ENCODE data around the gene ZSWIM6.

DNA sequence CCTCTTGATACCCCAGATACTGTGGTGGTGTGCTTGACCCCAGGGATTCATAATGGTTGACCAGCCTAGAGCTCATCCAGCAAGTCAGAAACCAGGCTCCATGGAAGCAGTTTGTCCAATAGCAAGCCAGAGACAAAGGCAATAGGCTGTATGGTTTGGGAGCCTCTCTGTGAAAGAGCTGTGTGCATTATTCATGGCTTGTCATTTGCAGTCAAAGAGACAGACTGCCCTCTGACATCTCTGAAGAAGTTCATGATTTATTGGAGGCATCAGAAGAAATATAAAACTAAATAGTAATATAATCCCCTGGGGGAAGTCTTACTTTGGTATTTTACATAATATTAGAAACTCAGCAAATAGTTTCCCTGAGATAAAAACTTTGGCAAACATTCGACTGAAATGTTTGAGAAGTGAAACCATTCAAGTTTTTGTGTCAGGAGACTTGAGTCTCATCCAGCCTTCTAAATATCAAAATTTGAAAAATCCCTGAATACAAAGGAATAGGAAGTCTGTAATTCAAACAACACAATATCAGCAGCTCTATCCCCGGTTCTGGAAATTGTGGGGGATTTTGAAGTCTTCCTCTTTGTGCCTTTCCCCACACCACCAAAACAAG, 250.3 kb downstream of the ZSWIM6 start:
- TF ChIP-seq POLR2AphosphoS5 (IDR thresholded peaks at IDR 0.05; ENCODE audit: low read depth), result no peak
- TF ChIP-seq, protein P1, sequence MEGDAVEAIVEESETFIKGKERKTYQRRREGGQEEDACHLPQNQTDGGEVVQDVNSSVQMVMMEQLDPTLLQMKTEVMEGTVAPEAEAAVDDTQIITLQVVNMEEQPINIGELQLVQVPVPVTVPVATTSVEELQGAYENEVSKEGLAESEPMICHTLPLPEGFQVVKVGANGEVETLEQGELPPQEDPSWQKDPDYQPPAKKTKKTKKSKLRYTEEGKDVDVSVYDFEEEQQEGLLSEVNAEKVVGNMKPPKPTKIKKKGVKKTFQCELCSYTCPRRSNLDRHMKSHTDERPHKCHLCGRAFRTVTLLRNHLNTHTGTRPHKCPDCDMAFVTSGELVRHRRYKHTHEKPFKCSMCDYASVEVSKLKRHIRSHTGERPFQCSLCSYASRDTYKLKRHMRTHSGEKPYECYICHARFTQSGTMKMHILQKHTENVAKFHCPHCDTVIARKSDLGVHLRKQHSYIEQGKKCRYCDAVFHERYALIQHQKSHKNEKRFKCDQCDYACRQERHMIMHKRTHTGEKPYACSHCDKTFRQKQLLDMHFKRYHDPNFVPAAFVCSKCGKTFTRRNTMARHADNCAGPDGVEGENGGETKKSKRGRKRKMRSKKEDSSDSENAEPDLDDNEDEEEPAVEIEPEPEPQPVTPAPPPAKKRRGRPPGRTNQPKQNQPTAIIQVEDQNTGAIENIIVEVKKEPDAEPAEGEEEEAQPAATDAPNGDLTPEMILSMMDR (conservative IDR thresholded peaks at IDR 0.05; ENCODE audit: low read depth in 2 of 2), result no peak
- TF ChIP-seq, protein P2, sequence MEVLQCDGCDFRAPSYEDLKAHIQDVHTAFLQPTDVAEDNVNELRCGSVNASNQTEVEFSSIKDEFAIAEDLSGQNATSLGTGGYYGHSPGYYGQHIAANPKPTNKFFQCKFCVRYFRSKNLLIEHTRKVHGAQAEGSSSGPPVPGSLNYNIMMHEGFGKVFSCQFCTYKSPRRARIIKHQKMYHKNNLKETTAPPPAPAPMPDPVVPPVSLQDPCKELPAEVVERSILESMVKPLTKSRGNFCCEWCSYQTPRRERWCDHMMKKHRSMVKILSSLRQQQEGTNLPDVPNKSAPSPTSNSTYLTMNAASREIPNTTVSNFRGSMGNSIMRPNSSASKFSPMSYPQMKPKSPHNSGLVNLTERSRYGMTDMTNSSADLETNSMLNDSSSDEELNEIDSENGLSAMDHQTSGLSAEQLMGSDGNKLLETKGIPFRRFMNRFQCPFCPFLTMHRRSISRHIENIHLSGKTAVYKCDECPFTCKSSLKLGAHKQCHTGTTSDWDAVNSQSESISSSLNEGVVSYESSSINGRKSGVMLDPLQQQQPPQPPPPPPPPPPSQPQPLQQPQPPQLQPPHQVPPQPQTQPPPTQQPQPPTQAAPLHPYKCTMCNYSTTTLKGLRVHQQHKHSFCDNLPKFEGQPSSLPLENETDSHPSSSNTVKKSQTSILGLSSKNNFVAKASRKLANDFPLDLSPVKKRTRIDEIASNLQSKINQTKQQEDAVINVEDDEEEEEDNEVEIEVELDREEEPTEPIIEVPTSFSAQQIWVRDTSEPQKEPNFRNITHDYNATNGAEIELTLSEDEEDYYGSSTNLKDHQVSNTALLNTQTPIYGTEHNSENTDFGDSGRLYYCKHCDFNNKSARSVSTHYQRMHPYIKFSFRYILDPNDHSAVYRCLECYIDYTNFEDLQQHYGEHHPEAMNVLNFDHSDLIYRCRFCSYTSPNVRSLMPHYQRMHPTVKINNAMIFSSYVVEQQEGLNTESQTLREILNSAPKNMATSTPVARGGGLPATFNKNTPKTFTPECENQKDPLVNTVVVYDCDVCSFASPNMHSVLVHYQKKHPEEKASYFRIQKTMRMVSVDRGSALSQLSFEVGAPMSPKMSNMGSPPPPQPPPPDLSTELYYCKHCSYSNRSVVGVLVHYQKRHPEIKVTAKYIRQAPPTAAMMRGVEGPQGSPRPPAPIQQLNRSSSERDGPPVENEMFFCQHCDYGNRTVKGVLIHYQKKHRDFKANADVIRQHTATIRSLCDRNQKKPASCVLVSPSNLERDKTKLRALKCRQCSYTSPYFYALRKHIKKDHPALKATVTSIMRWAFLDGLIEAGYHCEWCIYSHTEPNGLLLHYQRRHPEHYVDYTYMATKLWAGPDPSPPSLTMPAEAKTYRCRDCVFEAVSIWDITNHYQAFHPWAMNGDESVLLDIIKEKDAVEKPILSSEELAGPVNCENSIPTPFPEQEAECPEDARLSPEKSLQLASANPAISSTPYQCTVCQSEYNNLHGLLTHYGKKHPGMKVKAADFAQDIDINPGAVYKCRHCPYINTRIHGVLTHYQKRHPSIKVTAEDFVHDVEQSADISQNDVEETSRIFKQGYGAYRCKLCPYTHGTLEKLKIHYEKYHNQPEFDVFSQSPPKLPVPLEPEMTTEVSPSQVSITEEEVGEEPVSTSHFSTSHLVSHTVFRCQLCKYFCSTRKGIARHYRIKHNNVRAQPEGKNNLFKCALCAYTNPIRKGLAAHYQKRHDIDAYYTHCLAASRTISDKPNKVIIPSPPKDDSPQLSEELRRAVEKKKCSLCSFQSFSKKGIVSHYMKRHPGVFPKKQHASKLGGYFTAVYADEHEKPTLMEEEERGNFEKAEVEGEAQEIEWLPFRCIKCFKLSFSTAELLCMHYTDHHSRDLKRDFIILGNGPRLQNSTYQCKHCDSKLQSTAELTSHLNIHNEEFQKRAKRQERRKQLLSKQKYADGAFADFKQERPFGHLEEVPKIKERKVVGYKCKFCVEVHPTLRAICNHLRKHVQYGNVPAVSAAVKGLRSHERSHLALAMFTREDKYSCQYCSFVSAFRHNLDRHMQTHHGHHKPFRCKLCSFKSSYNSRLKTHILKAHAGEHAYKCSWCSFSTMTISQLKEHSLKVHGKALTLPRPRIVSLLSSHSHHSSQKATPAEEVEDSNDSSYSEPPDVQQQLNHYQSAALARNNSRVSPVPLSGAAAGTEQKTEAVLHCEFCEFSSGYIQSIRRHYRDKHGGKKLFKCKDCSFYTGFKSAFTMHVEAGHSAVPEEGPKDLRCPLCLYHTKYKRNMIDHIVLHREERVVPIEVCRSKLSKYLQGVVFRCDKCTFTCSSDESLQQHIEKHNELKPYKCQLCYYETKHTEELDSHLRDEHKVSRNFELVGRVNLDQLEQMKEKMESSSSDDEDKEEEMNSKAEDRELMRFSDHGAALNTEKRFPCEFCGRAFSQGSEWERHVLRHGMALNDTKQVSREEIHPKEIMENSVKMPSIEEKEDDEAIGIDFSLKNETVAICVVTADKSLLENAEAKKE (CRISPR knock-in tag; IDR thresholded peaks at IDR 0.05), result no peak
- no peak for TF ChIP-seq EZH2phosphoT487 (IDR thresholded peaks at IDR 0.05; ENCODE audit: unreplicated experiment)
- no peak for TF ChIP-seq EZH2 (IDR thresholded peaks at IDR 0.05; ENCODE audit: low read depth, unreplicated experiment)
- no peak for TF ChIP-seq CREB1 (CRISPR knock-in tag; IDR thresholded peaks at IDR 0.05; ENCODE audit: low read depth)
- TF ChIP-seq, protein P3, sequence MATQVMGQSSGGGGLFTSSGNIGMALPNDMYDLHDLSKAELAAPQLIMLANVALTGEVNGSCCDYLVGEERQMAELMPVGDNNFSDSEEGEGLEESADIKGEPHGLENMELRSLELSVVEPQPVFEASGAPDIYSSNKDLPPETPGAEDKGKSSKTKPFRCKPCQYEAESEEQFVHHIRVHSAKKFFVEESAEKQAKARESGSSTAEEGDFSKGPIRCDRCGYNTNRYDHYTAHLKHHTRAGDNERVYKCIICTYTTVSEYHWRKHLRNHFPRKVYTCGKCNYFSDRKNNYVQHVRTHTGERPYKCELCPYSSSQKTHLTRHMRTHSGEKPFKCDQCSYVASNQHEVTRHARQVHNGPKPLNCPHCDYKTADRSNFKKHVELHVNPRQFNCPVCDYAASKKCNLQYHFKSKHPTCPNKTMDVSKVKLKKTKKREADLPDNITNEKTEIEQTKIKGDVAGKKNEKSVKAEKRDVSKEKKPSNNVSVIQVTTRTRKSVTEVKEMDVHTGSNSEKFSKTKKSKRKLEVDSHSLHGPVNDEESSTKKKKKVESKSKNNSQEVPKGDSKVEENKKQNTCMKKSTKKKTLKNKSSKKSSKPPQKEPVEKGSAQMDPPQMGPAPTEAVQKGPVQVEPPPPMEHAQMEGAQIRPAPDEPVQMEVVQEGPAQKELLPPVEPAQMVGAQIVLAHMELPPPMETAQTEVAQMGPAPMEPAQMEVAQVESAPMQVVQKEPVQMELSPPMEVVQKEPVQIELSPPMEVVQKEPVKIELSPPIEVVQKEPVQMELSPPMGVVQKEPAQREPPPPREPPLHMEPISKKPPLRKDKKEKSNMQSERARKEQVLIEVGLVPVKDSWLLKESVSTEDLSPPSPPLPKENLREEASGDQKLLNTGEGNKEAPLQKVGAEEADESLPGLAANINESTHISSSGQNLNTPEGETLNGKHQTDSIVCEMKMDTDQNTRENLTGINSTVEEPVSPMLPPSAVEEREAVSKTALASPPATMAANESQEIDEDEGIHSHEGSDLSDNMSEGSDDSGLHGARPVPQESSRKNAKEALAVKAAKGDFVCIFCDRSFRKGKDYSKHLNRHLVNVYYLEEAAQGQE (IDR thresholded peaks at IDR 0.05; ENCODE audit: unreplicated experiment), result no peak
- TF ChIP-seq JUNB (IDR thresholded peaks at IDR 0.05; ENCODE audit: unreplicated experiment), result no peak
- no peak for TF ChIP-seq ZNF114 (CRISPR knock-in tag; IDR thresholded peaks at IDR 0.05)
- TF ChIP-seq, protein P4, sequence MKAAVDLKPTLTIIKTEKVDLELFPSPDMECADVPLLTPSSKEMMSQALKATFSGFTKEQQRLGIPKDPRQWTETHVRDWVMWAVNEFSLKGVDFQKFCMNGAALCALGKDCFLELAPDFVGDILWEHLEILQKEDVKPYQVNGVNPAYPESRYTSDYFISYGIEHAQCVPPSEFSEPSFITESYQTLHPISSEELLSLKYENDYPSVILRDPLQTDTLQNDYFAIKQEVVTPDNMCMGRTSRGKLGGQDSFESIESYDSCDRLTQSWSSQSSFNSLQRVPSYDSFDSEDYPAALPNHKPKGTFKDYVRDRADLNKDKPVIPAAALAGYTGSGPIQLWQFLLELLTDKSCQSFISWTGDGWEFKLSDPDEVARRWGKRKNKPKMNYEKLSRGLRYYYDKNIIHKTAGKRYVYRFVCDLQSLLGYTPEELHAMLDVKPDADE (IDR thresholded peaks at IDR 0.05), result no peak
- no peak for TF ChIP-seq NANOG (IDR thresholded peaks at IDR 0.05; ENCODE audit: borderline replicate concordance)
- no peak for TF ChIP-seq STAT1 (IDR thresholded peaks at IDR 0.05; ENCODE audit: unreplicated experiment)

Measured in GM23338 (cell line).